Embryonic facial prominence (tissue), 1 donor: ENCODE measurements around the gene BPI.
"Not testable (repeated sequence)": the region's sequence is repeated elsewhere in the genome, so short reads cannot be mapped to it uniquely, and the experiment has no call there.

Experiments used
- DNase-seq: peaks from one replicate; pipeline ENCODE4 v3.0.0-alpha.2; 2016; ENCODE audit errors: extremely low spot score

BPI gene

DNA sequence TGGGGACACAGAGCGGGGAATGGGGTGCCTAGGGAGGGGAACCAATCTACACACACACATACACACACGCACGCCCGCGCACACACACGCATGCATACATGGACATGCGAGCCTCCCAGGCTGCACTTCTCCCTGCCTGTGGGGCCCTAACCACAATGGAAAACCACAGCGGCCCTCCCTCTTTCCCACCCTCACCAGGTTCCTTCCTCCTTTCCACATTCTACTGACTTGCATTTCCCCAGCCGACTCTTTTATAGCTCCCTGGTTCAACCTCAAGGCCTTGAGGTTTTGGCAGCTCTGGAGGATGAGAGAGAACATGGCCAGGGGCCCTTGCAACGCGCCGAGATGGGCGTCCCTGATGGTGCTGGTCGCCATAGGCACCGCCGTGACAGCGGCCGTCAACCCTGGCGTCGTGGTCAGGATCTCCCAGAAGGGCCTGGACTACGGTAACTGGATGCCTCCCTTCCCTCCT is at the start of gene BPI:
Gene BPI (plus strand): TSS at position 249 of the 472 bp plus-strand sequence. CDS start 68 bp downstream, at position 317.
- peak; percentile 29 for DNase-seq

DNA sequence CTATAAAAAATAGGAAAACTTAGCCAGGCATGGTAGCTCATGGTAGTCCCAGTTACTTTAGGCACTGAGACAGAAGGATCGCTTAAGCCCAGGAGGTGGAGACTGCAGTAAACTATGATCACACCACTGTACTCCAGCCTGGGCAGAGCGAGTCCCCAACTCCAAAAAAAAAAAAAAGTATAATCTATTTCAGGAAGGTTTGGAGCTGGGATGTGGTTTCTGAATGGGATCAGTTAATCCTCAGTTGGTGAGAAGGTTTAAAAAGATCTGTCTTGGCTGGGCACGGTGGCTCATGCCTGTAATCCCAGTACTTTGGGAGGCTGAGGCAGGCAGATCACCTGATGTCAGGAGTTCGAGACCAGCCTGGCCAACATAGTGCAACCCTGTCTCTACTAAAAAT is 49.3 kb upstream of the BPI start:
- not testable (repeated sequence) for DNase-seq

DNA sequence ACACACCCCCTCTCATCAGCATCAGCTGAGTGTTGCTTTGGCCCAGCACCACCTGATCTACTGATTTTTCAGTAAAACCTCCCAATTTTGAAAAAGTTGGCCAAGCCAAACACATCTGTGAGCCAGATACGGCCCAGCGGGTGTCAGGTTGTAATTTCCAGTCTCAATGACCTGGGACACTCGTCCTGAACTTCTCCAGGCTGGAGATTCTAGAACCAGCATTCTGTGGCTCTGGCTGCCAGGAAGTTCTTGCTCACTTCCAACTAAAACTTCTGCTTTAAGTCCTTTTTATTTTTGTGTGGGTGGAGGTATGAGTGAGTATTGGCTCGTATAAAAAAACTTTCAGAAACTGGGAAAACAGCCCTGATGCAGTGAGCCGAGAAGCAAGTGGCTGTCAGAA is 48.6 kb upstream of the BPI start:
- DNase-seq, result no peak

DNA sequence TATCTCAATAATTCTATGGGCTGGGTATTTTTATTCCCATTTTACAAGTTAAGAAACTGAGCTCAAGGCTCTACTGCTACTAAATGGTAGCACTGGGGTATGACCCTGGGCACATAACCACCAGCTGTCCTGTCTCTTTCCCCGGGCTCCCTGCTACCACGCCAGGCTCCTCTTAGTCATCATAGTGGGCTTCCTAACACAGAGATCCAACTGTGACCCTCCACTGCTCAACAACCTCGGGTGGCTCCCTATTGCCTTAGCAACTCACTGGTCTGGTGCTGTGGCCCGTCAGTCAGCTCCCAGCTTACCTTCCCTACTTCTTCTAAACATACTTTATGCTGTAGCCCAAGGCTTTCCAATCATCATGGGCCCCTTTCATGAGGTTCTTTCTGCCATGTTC is 47.9 kb upstream of the BPI start:
- DNase-seq, result no peak

DNA sequence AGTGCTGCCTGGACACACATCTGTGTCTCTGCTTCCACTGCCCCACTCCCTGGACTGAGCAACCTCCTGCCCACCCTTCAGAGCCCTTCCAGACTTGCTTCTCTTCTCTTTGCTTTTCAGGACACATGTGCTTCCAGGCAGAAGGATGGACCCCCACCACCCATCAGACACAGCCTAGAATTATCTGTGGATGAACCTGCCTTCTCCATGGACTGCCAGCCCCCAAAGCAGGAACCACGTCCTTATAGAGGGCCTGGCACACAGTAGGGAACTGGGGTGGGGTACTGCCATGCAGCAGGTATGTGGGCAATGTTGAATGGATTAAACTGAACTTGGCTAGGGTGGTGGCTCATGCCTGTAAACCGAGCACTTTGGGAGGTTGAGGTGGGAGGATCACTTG is 47.0 kb upstream of the BPI start:
- DNase-seq, result no peak

DNA sequence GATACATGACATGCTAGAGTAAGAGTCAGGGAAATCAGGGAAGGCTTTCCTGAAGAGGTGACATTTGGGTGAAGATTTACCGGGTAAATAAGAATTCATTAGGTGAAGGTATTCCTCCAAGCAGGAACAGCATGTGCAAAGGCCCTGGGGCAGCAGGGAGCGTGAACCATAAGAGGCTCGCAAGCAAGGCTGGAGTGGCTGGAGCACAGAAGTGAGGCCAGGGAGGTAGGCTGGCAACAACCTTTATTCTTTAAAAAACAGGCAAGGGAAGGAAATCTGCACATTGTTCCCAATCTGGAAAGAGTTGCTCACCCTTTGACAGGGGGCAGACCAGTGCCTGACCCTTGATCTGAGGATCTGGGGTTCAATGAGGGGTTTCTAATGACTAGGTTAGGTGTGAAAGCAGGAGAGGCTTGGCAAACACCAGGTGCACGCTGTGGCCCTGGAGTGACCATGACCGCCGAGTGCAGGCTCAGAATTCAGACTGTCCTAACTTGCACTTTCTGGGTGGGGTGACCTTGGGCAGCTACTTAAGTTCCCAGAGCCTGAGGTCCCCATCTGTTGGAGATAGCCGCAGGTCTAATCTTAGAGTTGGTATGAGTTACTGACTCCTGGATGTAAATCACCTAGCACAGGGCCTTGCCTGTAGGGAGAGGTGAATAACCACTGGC is 45.3 kb upstream of the BPI start:
- DNase-seq, result no peak

DNA sequence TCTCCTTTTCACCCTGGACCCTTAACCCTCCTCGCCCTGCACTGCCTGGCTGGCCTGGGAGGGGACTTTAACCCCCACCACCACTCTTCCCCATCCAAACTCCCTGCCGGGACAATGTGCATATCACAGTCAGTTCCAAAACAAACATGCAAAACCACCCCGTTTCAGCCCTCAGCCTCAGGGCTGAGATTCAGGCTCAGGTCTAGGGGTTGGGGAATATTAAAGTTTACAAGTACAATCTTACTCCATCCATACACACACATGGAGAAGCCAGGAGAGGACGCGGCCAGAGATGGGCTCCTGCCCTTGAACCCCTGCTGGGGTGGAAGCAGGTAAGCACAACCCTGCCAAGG is 44.0 kb upstream of the BPI start:
- DNase-seq, result no peak

DNA sequence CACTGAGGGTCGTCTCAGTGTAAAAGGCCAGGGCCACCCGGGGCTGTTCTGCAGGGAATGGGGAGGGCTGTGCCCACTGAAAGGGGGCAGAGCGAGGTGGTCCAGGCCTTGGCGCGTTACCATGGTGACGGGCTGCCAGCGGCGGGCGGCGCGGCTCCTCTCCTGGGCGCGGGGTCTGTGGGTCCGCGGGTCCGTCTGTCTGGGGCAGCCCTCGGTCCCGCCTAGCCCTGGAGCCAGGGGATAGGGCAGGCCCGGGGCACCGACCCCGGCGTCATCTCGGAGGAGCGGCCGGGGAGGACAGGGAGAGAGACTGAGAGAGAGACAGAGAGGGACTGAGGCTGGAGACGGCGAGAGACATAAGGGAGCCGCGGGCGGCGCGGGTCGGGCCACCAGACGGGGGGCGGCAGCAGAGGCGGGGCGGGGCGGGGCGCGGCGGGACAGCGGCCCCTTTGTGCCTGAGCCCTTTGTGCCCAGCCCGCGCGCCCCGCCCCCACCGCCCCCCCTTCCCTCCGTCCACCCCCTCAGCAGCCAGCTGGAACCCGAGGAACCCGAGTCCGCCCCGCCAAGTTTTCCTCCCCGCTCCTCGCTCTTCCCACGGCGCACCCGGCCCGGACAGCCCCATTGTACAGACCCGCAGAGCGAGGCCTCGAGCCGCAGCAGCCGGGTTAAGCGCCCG is 43.4 kb upstream of the BPI start, which contains the start of gene KIAA1755:
Gene KIAA1755 (minus strand): TSS at position 358 of the 676 bp plus-strand sequence. CDS start 235 bp downstream, at position 123.
- DNase-seq, result peak; percentile 80

DNA sequence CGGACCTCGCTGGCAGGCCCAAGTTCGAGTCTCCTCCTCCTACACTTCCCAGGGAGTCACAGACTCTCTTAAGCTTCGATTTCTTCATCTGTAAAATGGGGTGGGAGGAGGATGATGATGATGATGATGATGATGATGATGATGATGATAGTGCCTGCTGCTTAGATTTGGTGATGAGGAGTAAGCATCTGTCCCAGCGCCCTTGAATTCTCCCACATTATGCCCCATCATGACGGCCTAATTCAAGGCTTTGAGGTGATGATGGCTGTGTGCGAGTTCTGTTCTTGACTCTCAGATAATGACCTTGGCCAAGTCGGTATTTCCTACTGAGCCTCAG is 42.9 kb upstream of the BPI start:
- DNase-seq, result no peak

DNA sequence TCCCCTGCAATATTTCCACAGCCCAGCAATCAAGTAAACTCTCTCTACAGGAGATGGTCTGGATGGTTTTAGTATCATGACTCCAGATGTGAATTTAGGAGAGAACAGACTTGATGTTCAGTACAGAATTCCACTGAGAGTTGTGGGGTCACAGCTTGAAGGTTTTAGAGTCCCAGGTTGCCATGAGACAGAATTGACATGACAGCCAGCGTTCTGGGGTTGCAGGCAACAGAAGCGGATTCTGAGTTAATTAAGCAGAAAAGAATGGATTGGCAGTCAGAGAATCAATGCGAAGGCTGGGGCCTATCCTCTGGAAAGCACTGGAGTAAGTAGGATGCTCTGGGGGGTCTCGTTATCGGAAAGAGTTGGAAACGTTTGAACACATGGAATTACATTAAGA is 41.0 kb upstream of the BPI start:
- no peak for DNase-seq

DNA sequence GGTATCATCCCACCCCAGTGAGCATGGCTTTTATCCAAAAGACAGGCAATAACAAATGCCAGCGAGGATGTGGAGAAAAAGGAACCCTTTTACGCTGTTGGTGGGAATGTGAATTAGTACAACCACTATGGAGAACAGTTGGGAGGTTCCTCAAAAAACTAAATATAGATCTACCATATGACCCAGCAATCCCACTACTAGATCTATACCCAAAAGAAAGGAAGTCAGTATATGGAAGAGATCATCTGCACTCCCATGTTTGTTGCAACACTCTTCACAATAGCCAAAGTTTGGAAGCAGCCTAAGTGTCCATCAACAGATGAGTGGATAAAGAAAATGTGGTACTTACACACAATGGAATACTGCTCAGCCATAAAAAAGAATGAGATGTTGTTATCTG is 37.5 kb upstream of the BPI start:
- DNase-seq, result no peak

DNA sequence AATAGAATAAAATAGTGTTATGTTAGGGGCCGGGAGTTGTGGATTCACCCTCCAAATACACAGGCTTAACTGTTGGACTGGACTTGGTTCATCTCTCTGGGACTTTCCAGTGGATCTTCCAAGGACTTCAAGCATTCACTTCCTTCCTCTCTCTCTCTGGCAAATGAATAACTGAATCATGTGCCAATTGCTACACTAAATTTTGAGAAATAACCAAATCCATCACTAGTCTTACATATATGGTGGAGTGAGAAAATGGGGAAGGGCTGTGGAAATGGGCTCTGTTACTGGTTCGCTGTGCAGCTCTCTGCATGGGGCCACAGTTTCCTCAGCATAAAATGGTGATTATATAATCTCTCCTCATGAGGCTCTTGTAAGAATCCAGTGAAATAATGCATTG is 36.7 kb upstream of the BPI start:
- no peak for DNase-seq

DNA sequence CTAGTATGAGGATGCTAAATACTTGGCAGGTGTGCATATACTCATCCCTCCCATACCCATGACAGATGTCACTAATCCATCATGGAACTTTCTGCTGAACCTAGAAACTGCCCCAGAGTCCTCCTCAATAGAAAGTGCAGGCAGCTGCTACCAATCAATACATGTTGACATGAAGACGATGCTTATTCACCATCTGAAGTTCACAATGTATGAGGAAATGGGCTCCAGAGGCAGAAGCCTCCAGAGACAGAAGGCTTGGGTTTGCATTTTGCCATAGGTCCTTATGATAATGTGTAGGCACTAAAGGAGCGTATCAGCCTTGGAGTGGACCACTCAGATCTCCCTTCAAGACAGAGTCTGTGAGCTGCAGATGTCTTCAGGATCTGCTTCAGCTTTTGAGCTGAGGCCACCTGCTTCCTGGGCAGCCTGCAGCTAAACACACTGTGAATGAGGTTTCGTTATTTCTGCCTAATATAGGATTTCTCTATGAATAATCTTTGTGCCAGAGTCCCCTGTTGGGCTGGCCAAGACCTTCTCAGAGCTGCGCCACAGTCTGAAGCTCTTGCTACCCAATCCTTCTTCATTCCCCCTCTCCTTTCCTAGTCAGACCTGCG is 35.9 kb upstream of the BPI start:
- DNase-seq, result no peak

DNA sequence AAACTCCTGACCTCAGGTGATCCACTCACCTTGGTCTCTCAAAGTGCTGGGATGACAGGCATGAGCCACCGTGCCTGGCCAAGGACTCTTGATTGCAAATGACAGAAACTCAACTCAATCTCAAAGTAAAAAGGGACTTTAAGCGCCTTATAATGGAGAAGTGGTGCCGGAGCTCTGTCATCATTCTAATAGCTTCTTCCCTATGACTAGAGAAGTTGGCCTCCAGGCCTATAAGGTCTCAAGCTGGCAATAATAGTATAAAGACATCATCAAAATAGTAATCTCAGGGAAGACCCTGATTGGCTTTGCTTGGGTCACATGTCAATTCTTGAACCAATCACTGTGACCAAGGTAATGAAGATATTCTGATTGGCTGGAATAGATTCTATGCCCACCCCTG is 34.9 kb upstream of the BPI start:
- DNase-seq, result no peak

DNA sequence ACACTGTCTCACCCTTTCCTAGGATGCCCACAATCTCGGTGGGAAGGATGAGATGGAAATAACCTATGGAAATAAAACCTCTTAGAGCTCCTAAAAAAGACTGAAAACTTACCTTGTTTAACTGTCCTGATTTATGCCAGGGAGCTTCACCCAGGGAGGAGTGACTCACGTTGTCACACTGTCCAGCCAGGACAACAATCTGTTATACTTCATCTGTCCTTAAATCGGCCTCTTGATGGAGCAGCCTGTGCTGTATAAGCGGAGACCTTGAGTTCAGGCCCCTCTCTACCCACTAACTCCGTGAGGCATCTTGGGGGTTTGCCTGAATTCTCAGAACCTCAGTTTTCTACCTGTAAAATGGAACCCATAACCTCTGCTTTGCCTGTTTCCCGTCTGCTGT is 34.2 kb upstream of the BPI start:
- DNase-seq, result no peak

DNA sequence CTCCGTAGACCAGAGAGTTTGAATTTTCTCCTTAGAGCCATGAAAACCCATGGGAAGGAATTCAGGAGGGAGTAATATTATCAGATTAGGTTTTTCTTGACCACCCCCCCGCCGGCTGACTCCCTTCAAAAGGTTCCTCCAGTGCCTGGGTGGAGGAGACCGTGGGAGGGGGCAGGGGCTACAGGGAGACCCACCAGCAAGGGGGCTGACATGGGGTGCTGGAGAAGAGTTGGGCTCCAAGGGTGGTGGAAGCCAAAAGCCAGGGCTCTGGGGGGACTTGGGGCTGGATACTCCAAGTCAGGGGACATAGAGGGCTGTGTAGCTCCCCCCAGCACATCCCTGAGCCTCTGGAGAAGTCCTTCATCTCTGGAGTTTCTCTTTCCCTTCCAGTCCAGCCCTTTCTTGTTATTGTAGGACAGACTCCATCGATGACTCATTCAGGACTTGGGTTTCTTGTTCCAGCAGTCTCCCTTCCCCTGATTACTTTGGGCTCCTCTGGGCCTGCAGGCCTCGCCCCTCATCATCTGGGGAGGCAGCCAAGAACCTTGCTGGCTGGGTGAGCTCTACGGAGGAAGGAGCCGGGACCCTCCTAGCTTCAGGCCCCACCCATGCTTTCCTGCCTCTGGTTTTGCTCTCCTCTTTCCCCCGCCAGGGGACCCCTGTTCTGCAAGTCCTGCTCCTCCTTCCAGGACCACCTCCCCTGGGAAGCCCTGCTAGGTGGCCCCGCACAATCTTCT is 32.9 kb upstream of the BPI start:
- DNase-seq, result no peak

DNA sequence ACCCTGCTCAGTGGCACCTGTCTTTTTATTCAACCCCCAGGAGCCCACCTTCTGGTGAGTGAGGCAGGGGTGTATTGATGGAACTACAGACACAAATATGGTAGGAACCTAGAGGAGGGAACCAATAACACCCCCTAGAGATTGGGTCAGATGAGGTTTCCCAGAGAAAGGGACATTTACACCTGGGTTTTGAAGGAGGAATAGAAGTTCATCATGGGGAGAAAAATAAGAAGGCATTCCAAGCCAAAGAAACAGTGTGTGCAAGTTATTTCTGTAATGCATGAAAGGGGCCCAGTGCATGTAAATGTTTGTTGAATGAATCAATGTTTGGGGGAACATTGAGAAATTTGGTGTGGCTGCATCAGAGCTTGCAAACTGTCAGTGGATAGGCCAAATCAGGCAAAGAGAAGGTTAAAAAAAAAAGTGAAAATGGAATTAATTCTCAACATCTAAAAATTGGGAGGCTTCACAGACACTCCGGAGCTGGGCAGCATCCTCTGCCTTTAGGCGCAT is 32.3 kb upstream of the BPI start:
- DNase-seq, result no peak

DNA sequence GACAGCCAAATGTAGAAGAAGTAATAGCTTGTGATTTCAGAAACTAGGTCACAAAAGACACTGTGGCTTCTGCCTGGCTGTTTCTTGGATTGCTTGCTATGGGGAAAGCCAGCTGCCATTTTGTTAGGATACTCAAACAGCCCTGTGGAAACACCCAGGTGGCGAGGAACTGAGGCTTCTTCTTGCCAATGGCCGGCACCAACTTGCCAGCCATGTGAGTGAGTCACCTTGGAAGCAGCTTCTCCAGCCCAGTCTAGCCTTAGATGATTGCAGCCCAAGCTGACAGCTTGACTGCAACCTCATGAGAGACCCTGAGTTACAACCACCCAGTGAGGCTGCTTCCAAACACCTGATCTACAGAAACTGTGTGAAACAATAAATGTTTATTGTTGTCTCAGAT is 31.6 kb upstream of the BPI start:
- no peak for DNase-seq

DNA sequence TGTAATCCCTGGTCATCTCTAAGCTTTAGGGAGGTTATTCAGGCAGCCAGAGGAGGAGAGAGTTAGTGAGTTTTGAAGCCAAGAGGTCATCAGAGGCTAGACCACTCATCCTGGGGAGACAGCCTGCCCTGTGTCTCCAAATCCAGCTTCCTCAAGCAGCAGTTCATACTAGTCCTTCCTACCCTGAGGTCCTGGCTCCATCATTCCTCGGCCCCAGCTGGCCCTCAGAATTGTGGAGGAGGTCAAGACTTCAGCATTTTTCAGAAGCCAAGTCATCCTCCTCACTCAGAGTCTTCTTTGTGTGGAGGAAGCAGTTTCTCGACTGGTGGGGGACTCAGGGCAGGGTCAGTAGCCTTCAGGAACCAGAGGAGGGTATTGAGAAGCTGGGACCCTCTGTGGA is 31.0 kb upstream of the BPI start:
- DNase-seq, result no peak

DNA sequence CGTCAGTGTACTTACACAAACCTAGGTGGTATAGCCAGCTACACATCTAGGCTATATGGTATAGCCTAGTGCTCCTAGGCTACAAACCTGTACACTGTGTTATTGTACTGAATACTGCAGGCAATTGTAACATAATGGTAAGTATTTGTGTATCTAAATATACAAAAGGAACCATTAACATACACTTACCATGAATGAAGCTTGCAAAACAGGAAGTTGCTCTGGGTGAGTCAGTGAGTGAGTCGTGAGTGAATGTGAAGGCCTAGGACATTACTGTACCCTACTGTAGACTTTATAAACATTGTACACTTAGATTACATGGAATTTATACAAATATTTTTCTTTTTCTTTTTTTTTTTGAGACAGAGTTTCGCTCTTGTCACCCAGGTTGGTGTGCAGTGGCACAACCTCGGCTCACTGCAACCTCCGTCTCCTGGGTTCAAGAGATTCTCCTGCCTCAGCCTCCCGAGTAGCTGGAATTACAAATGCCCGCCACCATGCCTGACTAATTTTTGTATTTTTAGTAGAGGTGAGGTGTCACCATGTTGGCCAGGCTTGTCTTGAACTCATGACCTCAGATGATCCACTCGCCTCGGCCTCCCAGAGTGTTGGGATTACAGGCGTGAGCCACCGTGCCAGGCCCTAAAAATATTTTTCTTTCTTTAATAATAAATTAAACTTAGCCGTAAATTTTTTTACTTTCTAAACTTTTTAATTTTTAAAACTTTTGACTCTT is 28.0 kb upstream of the BPI start:
- DNase-seq, result no peak

DNA sequence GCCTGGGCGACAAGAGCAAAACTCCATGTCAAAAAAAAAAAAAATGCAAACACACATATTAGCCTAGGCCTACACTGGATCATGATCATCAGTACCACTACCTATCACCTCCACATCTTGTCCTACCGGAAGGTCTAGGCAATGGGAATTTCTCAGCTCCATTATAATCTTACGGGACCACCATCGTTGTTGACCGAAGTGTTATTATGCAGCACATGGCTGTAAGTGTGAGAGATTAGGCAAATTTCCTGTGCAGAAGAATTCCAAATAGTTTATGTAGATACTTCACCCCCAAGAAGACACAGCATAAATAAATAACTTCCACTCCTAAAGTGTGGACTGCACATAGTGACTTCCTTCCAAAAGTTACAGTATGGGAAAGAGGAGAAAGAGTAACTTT is 26.7 kb upstream of the BPI start:
- DNase-seq, result no peak

DNA sequence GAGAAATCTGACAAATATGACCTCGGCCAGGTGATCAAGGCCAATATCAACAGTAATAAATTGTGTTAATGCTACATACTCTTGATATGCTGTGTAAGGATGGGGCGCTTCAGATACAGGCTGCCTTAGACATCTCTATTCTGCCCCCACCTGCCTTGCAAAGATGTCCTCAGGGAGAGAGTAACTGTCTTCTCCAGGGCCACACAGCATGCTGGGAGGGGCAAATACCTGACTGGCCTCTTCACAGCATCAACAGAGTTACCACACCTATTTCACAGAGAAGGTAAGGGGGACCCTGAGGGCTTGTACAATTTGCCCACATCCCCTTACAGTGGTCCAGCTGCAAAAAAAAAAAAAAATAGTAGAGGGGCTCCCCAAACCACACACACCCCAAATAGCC is 26.3 kb upstream of the BPI start:
- DNase-seq, result no peak
